ENCODE data around the gene ASB14. TPM values are rescaled to one million over a fixed set of nuclear protein-coding genes. Genes with fewer than 3 reads are reported as not detected.

Gene ASB14
- total and polyA plus RNA-seq, 8 donors: 0.29 TPM; not detected in 7

DNA sequence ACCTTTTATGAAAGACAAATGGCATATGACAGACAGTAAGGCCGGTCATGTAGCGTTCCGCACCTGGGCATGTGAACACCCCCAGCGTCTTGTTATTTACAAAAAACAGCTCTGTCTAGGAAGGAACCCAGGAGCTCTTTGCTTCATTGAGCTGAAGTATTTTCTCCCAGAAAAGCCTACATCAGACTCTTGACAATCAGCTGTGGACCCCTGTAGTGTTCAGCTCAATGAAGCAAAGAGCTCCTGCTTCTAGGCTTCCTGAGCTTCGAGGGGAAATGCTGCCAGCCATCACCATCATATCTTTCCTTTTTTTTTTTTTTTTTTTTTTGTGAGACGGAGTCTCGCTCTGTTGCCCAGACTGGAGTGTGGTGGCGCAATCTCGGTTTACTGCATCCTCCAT is 4.1 kb downstream of the ASB14 start:
- H3K4me1 ChIP-seq: no peaks in the 10 kb centered on the region
- intact Hi-C loops (cut with DNase I; ENCODE audit: low total_unique reads): no loop called here
- WGBS, 5 donors: 88 to 93% (median 90%) methylated on average over 9 of the region's 9 CpGs
- no peaks in the 10 kb centered on the region for H3K9me3 ChIP-seq
- peaks cover 0 to 4% (median 0%) of the 10 kb centered on the region in 3 donors for H3K27me3 ChIP-seq
- no peak overlapping the region for H3K27ac ChIP-seq
- DNase-seq: no peak
- H3K4me3 ChIP-seq: no peak overlapping the region
- no peaks in the 10 kb centered on the region for H3K36me3 ChIP-seq
- TF ChIP-seq EP300 (IDR thresholded peaks at IDR 0.05): no peak
- TF ChIP-seq POLR2A (IDR thresholded peaks at IDR 0.05): no peak
- TF ChIP-seq, protein P1, sequence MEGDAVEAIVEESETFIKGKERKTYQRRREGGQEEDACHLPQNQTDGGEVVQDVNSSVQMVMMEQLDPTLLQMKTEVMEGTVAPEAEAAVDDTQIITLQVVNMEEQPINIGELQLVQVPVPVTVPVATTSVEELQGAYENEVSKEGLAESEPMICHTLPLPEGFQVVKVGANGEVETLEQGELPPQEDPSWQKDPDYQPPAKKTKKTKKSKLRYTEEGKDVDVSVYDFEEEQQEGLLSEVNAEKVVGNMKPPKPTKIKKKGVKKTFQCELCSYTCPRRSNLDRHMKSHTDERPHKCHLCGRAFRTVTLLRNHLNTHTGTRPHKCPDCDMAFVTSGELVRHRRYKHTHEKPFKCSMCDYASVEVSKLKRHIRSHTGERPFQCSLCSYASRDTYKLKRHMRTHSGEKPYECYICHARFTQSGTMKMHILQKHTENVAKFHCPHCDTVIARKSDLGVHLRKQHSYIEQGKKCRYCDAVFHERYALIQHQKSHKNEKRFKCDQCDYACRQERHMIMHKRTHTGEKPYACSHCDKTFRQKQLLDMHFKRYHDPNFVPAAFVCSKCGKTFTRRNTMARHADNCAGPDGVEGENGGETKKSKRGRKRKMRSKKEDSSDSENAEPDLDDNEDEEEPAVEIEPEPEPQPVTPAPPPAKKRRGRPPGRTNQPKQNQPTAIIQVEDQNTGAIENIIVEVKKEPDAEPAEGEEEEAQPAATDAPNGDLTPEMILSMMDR (IDR thresholded peaks at IDR 0.05): no peak
- TF ChIP-seq POLR2AphosphoS5 (IDR thresholded peaks at IDR 0.05): no peak

DNA sequence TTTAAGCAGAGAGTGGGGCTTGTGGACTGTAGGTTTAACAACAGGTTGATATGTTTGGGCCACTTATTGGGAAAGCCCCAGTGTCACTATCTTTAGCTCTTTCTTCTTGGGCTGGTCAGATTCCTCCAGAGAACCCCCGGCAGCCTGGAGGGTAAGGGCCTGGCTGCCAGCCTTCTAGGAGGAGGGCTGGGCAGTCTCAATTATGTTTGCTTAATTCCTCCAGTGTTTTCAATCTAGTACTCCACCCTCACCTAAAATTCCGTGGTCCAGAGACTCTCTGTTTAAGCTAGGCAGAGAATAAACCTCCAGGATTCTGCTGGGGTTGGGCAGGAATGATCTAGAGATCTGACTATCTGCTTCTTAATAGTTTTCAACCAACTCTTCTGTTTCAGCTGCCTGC is 5.3 kb downstream of the ASB14 start:
- H3K36me3 ChIP-seq: no peaks in the 10 kb centered on the region
- intact Hi-C loops (cut with DNase I; ENCODE audit: low total_unique reads): no loop called here
- no peak overlapping the region for H3K27ac ChIP-seq
- peaks cover 0 to 4% (median 0%) of the 10 kb centered on the region in 3 donors for H3K27me3 ChIP-seq
- H3K9me3 ChIP-seq: no peaks in the 10 kb centered on the region
- TF ChIP-seq POLR2AphosphoS5 (IDR thresholded peaks at IDR 0.05) (no peak), EP300 (IDR thresholded peaks at IDR 0.05) (no peak), POLR2A (IDR thresholded peaks at IDR 0.05) (no peak)
- TF ChIP-seq, protein P1 (IDR thresholded peaks at IDR 0.05): no peak
- H3K4me3 ChIP-seq: no peak overlapping the region
- 27 to 54% (median 44%) methylated on average over 2 of the region's 2 CpGs for WGBS, 5 donors
- H3K4me1 ChIP-seq: no peaks in the 10 kb centered on the region
- DNase-seq: no peak

DNA sequence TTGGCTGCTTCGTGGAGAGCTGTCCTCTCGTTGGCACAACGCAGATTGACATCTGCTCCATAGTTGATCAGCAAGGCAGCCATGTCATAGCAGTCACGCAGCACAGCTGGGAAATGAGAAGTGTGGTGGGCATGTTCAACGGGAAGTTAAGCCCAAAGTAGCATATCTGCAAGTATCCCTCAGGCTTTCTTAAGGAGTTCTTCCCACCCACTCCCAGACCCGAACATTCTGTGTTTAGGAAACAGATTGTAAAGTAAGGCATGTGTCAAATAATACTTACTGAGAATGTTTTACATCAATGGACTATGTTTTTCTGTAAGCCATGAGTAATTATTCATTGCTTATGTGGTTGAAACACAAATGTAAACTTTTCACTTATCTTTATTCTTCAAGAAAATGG is 9.2 kb downstream of the ASB14 start:
- DNase-seq: no peak
- no peak for TF ChIP-seq POLR2AphosphoS5 (IDR thresholded peaks at IDR 0.05)
- TF ChIP-seq, protein P1 (IDR thresholded peaks at IDR 0.05): no peak
- TF ChIP-seq POLR2A (IDR thresholded peaks at IDR 0.05): no peak
- no peak for TF ChIP-seq EP300 (IDR thresholded peaks at IDR 0.05)
- H3K27me3 ChIP-seq: no peaks in the 10 kb centered on the region
- intact Hi-C loops (cut with DNase I; ENCODE audit: low total_unique reads): no loop called here
- no peaks in the 10 kb centered on the region for H3K4me1 ChIP-seq
- 46 to 72% (median 65%) methylated on average over 6 of the region's 6 CpGs for WGBS, 5 donors
- H3K27ac ChIP-seq: no peak overlapping the region
- H3K9me3 ChIP-seq: peaks cover 0 to 11% (median 4%) of the 10 kb centered on the region in 4 donors
- H3K4me3 ChIP-seq: no peak overlapping the region
- no peaks in the 10 kb centered on the region for H3K36me3 ChIP-seq

DNA sequence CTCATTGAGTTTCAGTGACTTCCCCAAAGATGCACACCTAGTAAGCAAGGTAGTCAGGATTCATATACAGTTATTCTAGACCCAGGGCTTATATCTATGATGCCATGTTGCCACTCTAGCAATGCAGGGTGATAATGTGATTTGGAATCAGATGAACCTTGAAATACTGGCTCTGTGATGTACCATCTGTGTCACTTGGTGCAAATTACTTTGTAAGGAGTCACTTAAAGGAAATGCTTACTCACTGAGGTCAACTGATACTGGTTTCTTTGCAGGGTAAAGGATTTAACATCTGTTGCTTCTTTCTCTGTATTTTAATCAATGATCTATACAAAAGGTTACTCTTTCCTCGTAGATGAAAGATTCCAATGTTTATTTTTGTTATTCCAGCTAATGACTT is 10.8 kb downstream of the ASB14 start:
- Histone ChIP-seq H3K4me3 (no peak overlapping the region), H3K27me3 (no peaks in the 10 kb centered on the region), H3K9me3 (peaks cover 0 to 11% (median 4%) of the 10 kb centered on the region in 4 donors), H3K4me1 (no peaks in the 10 kb centered on the region), H3K27ac (no peak overlapping the region), H3K36me3 (peaks cover 0 to 2% (median 0%) of the 10 kb centered on the region in 4 donors)
- DNase-seq: no peak
- WGBS, 5 donors: 23 to 49% (median 32%) methylated on average over 1 of the region's 1 CpG
- intact Hi-C loops (cut with DNase I; ENCODE audit: low total_unique reads): no loop called here
- TF ChIP-seq, protein P1 (IDR thresholded peaks at IDR 0.05): no peak
- no peak for TF ChIP-seq EP300 (IDR thresholded peaks at IDR 0.05)
- TF ChIP-seq POLR2AphosphoS5 (IDR thresholded peaks at IDR 0.05): no peak
- no peak for TF ChIP-seq POLR2A (IDR thresholded peaks at IDR 0.05)

Data from stomach (tissue), 9 donors.